Activated naive CD4-positive, alpha-beta T cell treated with anti-CD3 and anti-CD28 coated beads, Interleukin-2, amount 10 ng/mL, durations not matched to agents 7 days and 5 days (primary cell): ENCODE measurements around the gene GRIN1.
"Not testable (repeated sequence)": the region's sequence is repeated elsewhere in the genome, so short reads cannot be mapped to it uniquely, and the experiment has no call there.

ENCODE experiments used
- CTCF ChIA-PET: fragments of 350-600 bp; sonication (Branson Sonifier 250); formaldehyde crosslinking; loops from one replicate; lab custom pipeline; 2021; ENCODE audit warnings: antibody characterized with exemption; lab: Charles Lee
- DNase-seq: peaks from one replicate; pipeline ENCODE4 v3.0.0-alpha.2; 2020
- H3K27ac Mint-ChIP-seq: one replicate; pipeline ENCODE4 v1.8.0; 2021; ENCODE audit warnings: mild to moderate bottlenecking, moderate library complexity, mixed read lengths
- H3K27me3 Mint-ChIP-seq: one replicate; pipeline ENCODE4 v1.8.0; 2021; ENCODE audit warnings: mild to moderate bottlenecking, mixed read lengths
- H3K36me3 Mint-ChIP-seq: one replicate; pipeline ENCODE4 v1.8.0; 2021; ENCODE audit warnings: mixed read lengths
- H3K4me1 Mint-ChIP-seq: one replicate; pipeline ENCODE4 v1.8.0; 2021; ENCODE audit warnings: mixed read lengths
- H3K4me3 Mint-ChIP-seq: one replicate; pipeline ENCODE4 v1.8.0; 2021; ENCODE audit warnings: mild to moderate bottlenecking, moderate library complexity, mixed read lengths
- H3K9me3 Mint-ChIP-seq: one replicate; pipeline ENCODE4 v1.8.0; 2021; ENCODE audit warnings: mixed read lengths

GRIN1 gene

DNA sequence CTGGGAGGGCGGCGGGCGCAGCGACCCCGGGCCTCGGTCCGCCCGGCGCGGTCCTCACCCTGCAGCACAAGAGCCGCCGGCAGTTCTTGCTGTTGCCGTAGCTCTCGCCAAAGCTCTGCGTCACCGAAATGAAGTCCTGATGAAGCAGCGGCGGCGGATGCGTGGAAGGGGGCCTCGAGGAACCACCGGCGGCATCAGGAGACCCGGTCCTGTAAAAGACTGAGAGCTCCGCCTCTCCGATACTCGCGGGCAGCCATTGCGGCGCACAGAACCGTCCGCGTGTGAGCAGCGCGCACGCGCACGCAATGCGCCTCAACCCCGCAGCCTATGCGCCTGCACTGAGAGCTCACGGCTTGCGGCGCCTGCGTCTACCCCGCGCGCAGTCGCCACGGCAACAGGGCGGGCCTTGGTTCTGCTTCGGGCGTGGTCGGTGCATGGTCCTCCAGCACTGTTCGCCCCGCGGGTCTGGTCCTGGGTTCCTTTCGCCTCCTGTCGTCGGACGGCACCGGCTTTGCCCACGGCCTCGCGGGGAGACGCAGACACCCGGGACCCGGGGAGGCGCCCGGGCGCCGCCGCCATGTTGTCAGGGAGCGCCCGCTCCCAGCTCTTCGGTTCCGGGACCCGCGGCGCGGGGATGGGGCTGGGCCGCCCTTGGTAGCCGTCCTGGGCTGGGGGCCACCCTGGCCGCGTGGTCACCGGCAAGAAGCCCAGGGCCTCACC, 9.3 kb upstream of the GRIN1 start:
- CTCF ChIA-PET = interaction anchor here (0.6 to 2.4 kb wide), 12 partner anchors 8 to 107 kb away, joined by 3 to 12 read pairs (median 4); partner anchors contain the start of genes GRIN1, RNF208 and RNF224
- no peaks in the 10 kb centered on the region for H3K9me3 Mint-ChIP-seq
- H3K4me1 Mint-ChIP-seq = peaks cover 30% of the 10 kb centered on the region

DNA sequence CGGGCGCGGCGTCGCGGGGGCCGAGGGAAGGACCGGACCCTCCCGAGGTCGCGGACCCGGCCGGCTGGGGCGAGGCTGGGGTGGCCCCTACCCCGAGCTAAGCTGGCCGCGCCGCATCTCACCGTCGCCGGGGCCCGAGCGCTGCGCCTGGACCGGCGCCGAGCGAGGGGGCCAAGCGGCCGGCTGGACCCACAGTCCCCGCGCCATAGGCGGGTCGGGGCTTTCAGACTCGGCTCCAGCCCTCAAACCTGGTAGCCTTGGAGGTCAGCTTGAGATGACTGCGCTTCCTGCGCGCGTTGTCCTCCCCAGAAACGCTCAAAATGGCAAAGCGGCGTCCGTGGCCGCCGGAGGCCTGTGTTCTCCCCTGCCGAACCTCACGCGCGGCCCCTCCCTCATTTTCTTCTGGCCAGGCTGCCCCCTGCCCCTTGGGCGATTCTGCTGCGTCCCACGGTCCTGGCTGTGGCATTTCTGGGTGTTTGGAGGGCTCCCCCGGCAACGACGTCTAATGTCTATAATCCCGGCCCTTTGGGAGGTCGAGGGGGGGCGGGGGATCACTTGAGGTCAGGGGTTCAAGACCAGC, 8.7 kb upstream of the GRIN1 start:
- Mint-ChIP-seq H3K27me3 (peaks cover 29% of the 10 kb centered on the region), H3K27ac (peak overlapping the region; percentile 78), H3K4me1 (peaks cover 30% of the 10 kb centered on the region), H3K36me3 (peaks cover 2% of the 10 kb centered on the region), H3K9me3 (no peaks in the 10 kb centered on the region), H3K4me3 (peak overlapping the region; percentile 81)
- no peak for DNase-seq
- CTCF ChIA-PET = interaction anchor here (0.6 to 2.4 kb wide), 13 partner anchors 9 to 164 kb away, joined by 3 to 12 read pairs (median 3); partner anchors contain the start of genes RNF208 and RNF224

More for the DNA sequence above, 9.3 kb upstream of the GRIN1 start:
- peaks cover 2% of the 10 kb centered on the region for H3K36me3 Mint-ChIP-seq
- peak; percentile 93 for DNase-seq
- H3K4me3 Mint-ChIP-seq = peak overlapping the region; percentile 80
- H3K27me3 Mint-ChIP-seq = peaks cover 24% of the 10 kb centered on the region
- H3K27ac Mint-ChIP-seq = peak overlapping the region; percentile 88

- CTCF ChIA-PET = no interaction called here
- Mint-ChIP-seq H3K36me3 (no peaks in the 10 kb centered on the region), H3K27me3 (peaks cover 67% of the 10 kb centered on the region)
Observed at GRCh38 chr9:137134191-137134590, 4.8 kb upstream of the GRIN1 start.

GRCh38 chr9:137135154-137135553, 3.8 kb upstream of the GRIN1 start:
- H3K4me3 Mint-ChIP-seq, CTCF ChIA-PET, H3K9me3 Mint-ChIP-seq, H3K27ac Mint-ChIP-seq, DNase-seq, H3K36me3 Mint-ChIP-seq: not testable (repeated sequence)
- Mint-ChIP-seq H3K4me1 (peaks cover 13% of the 10 kb centered on the region), H3K27me3 (peaks cover 76% of the 10 kb centered on the region)

More at GRCh38 chr9:137134191-137134590, 4.8 kb upstream of the GRIN1 start:
- Mint-ChIP-seq H3K9me3 (no peaks in the 10 kb centered on the region), H3K4me3 (no peak overlapping the region), H3K27ac (no peak overlapping the region), H3K4me1 (peaks cover 7% of the 10 kb centered on the region)
- DNase-seq = no peak

DNA sequence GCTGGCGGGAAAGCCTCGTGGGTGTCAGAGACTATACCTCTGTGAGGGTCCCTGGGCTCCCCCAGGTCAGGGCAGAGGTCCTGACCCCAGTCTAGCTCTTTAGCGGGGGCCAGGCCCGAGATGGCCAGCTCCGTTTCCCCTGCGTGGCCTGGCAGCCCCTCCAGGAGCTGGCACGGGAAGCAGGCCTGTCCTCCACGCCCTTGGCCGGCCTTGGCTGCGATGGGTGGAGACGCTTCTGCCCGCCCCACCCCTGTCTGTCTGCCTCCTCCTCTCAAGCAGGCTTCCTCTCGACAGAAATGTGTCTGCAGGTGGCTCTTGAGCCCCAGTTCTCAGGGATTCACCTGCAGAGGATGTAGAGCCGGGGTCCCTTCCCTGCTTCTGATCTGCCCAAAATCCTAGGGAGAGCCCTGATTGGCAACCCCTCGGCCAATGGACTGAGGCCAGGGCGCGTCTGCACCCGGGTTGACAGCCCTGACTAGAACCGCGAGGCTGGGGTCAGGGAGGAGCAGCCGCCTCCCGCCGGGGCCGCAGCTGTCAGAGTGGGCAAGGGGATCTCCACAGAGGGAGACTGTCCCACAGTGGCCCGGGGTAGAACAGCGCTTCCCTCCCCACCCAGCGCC, 2.6 kb upstream of the GRIN1 start:
- Mint-ChIP-seq H3K27me3 (peaks cover 83% of the 10 kb centered on the region), H3K9me3 (no peaks in the 10 kb centered on the region), H3K27ac (no peak overlapping the region), H3K4me3 (no peak overlapping the region), H3K36me3 (no peaks in the 10 kb centered on the region), H3K4me1 (peaks cover 19% of the 10 kb centered on the region)
- CTCF ChIA-PET = no interaction called here
- no peak for DNase-seq

DNA sequence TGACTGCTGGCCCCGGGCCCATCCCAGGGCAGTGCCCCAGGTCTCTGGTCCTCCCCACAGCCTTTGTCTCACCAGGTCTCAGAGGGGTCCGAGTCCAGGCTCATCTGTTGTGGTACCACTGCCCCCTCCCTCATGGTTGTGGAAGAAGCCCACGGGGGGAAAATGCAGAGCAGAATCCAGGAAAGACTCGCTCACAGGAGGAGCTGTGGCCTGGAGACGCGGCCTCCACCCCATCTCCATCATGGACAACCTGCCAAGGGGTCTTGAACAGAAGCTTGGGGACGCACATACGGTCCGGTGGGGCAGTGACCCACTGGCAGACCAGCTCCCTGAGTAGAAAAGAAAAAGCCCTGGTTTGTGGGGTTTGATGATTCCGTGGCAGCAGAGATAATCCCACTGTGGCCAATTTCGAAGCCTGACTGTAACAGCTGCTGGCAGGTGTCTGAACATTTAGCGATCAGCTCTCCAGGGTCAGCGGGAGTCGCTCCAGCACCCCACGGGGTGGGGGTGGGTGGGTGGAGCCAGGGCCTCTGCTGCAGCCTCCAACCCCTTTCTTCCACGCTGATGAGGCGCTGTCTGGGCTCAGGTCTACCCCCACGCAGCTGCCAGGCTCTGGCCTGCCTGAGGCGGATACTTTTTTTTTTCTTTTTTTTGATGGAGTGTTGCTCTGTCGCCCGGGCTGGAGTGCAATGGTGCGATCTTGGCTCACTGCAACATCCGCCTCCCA, 1.9 kb upstream of the GRIN1 start:
- H3K27me3 Mint-ChIP-seq = peaks cover 83% of the 10 kb centered on the region
- H3K4me3 Mint-ChIP-seq = no peak overlapping the region
- CTCF ChIA-PET = no interaction called here
- no peaks in the 10 kb centered on the region for H3K9me3 Mint-ChIP-seq
- DNase-seq = no peak
- peaks cover 19% of the 10 kb centered on the region for H3K4me1 Mint-ChIP-seq
- no peaks in the 10 kb centered on the region for H3K36me3 Mint-ChIP-seq
- no peak overlapping the region for H3K27ac Mint-ChIP-seq

DNA sequence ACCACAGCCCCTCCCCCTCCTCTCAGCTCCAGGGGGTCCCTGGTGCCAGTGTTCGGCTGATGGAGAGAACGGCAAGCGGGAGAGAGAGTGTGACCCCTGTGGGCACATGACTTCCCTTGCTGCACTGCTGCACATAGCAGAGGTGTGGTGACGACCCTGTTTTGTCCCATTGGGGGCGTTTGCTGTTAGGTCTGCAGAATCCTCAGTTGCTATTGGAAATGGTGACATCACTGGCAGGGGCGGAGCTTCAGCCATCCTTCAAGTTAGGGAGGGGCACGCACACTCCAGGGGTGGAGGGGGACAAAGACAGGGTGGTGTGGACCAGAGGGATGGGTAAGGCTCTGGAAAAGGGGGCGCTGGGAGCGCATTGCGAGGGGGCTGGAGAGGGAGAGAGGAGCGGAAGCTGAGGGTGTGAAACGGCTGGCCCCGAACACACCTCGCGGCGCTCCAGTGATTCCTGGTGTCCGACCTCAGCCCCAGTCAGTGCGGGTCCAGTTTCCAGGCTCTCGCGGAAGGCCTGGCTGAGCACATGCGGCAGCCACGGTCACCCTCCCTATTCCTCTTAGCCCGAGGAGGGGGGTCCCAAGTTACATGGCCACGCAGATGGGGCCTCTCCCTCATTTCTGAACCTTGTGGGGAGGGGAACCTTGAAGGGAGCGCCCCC, 764 bp upstream of the GRIN1 start:
- no peak for DNase-seq
- H3K4me1 Mint-ChIP-seq = peaks cover 19% of the 10 kb centered on the region
- H3K9me3 Mint-ChIP-seq = no peaks in the 10 kb centered on the region
- CTCF ChIA-PET = interaction anchor here (0.9 to 1.8 kb wide), 3 partner anchors 9 to 103 kb away, joined by 3 to 6 read pairs (median 4); partner anchors contain the start of gene TUBB4B
- H3K4me3 Mint-ChIP-seq = no peak overlapping the region
- peaks cover 94% of the 10 kb centered on the region for H3K27me3 Mint-ChIP-seq
- no peak overlapping the region for H3K27ac Mint-ChIP-seq
- H3K36me3 Mint-ChIP-seq = no peaks in the 10 kb centered on the region

DNA sequence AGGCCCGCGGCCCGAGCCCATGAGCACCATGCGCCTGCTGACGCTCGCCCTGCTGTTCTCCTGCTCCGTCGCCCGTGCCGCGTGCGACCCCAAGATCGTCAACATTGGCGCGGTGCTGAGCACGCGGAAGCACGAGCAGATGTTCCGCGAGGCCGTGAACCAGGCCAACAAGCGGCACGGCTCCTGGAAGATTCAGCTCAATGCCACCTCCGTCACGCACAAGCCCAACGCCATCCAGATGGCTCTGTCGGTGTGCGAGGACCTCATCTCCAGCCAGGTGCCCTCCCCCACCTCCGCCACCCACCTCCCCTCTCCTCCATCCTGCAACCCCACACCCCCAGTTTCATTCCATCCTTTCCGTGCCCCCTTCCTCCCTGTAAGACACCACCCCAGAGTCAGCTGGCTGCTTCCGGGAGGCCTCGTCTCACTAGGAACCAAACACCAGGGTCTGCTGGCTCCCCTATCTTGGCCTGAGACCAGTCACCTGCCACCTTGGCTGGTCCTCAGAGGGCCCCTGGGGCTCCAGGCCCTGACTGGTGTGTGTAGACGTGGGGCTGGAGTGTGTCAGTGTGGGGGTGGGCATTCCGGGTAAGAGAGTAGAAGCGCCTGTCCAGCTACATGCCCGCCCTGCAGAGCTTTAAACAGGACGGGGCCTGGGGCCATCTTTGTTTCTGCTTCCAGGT, 655 bp downstream of the GRIN1 start:
- DNase-seq = no peak
- H3K4me3 Mint-ChIP-seq = no peak overlapping the region
- no peaks in the 10 kb centered on the region for H3K36me3 Mint-ChIP-seq
- CTCF ChIA-PET = interaction anchor here (1.1 to 1.8 kb wide), 2 partner anchors 10 to 93 kb away, joined by 4 to 6 read pairs; no protein-coding TSS in a partner anchor
- peaks cover 19% of the 10 kb centered on the region for H3K4me1 Mint-ChIP-seq
- no peak overlapping the region for H3K27ac Mint-ChIP-seq
- H3K9me3 Mint-ChIP-seq = no peaks in the 10 kb centered on the region
- peaks cover 93% of the 10 kb centered on the region for H3K27me3 Mint-ChIP-seq

- Mint-ChIP-seq H3K27ac (no peak overlapping the region), H3K4me3 (no peak overlapping the region), H3K9me3 (no peaks in the 10 kb centered on the region), H3K4me1 (peaks cover 19% of the 10 kb centered on the region), H3K27me3 (peaks cover 86% of the 10 kb centered on the region), H3K36me3 (no peaks in the 10 kb centered on the region)
- no peak for DNase-seq
- CTCF ChIA-PET = no interaction called here
Observed at GRCh38 chr9:137140151-137141012, 1.4 kb downstream of the GRIN1 start.

GRCh38 chr9:137141050-137141810, 2.3 kb downstream of the GRIN1 start:
- H3K27me3 Mint-ChIP-seq = peaks cover 78% of the 10 kb centered on the region
- no peaks in the 10 kb centered on the region for H3K36me3 Mint-ChIP-seq
- H3K27ac Mint-ChIP-seq = no peak overlapping the region
- no peak overlapping the region for H3K4me3 Mint-ChIP-seq
- CTCF ChIA-PET = no interaction called here
- peaks cover 19% of the 10 kb centered on the region for H3K4me1 Mint-ChIP-seq
- DNase-seq = no peak
- H3K9me3 Mint-ChIP-seq = no peaks in the 10 kb centered on the region

- CTCF ChIA-PET = no interaction called here
- Mint-ChIP-seq H3K4me1 (peaks cover 19% of the 10 kb centered on the region), H3K27ac (no peak overlapping the region), H3K9me3 (no peaks in the 10 kb centered on the region), H3K4me3 (no peak overlapping the region), H3K27me3 (peaks cover 71% of the 10 kb centered on the region), H3K36me3 (no peaks in the 10 kb centered on the region)
- DNase-seq = no peak
Observed at GRCh38 chr9:137141976-137142936, 3.3 kb downstream of the GRIN1 start.
